GM15510 (cell line): ENCODE data around the gene CXCR4.

Source experiments
- POLR2A ChIP-seq: IDR thresholded peaks from 3 replicates; pipeline ENCODE4 v1.6.1; 2011; ENCODE audit warnings: borderline replicate concordance; ENCODE audit not compliant: insufficient read length; ENCODE audit errors: extremely low read depth

CXCR4 gene

DNA sequence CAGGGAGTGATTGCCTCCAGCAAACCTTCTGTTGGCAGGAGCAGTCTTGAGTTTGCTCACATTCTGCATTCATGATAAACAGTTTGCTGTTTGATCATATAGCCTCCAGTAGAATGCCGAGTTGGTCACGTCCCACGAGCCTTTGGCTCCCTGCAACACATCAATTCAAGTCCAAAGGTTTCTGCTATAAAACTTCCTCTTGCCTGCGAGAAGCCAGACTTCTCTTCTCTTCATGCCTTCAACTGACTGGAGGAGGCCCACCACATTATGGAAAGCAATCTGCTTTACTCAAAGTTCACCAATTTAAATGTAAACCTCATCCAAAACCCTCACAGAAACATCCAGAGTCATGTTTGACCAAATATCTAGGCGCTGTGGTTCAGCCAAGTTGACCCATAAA lies 40.8 kb downstream of the CXCR4 start:
- TF ChIP-seq POLR2A, result no peak

DNA sequence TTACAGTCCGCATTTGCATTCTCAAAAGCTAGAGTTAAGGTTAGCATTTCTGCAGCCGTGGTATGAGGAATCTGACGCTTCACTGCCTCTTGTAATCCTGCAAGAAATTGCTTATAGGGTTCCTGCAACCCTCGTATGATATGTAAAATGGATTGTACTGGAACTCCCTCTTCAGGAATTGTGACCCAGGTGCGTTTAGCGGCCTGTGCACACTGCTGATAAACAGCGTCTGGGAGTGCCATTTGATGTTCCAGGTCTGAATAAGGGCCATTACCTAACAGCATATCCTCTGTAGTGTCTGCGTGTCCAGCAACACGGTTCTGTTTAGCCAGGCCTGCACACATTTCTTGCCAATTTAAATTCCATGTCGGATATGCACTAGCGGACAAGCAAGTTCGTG lies 42.5 kb downstream of the CXCR4 start:
- TF ChIP-seq POLR2A, result no peak

- TF ChIP-seq POLR2A, result no peak
Observed at GRCh38 chr2:136072621-136073020, 45.3 kb downstream of the CXCR4 start.

GRCh38 chr2:136070913-136071312 lies 47.0 kb downstream of the CXCR4 start:
- no peak for TF ChIP-seq POLR2A

DNA sequence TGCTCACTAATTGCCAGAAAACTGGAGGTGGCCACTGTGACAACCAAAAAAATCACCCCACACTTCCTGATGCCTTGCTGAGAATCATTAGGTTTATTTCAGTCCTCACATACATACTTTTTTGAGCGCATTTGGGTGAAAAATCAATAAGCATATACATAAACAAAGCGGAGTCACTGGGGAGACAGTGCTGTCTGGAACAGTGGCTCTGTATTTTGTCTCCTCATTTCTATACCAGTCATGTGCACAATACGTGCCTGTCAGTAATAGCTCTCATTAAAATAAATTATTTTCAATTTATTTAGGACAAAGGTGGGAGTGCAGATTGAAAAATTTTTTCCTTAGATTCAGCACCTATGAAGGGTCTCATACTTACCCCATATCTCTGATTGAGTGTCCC lies 48.2 kb downstream of the CXCR4 start:
- TF ChIP-seq POLR2A, result no peak

DNA sequence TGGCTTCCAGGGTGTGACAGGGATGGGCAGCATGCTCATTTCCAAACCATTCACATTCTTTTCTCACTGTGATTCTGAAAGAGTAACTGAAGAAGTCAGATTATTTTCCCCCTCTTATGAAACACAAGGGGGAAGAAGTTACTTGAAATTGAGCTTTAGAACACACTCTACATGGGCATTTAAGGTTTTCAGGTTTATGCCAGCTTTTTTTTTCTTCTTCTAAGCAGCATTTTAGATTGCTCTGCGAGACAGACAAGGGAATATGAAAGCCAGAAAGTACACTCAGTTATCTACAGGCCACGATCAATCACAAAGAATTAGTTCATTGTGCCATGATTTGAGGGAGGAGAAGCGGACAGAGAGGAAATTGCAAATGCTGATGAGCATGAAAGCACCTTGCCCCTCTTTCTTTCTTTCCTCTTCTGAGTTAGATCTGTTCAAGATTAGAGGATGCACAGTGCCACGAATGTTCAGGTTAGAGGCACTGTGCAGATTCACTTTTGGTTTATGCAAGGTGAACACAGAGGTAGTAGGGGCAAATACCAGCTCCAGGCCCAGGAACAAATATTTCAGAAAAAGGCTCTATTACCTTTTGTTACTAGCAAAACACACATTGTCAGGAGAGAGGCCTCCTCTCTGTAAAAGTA lies 49.2 kb downstream of the CXCR4 start:
- TF ChIP-seq POLR2A, result no peak

DNA sequence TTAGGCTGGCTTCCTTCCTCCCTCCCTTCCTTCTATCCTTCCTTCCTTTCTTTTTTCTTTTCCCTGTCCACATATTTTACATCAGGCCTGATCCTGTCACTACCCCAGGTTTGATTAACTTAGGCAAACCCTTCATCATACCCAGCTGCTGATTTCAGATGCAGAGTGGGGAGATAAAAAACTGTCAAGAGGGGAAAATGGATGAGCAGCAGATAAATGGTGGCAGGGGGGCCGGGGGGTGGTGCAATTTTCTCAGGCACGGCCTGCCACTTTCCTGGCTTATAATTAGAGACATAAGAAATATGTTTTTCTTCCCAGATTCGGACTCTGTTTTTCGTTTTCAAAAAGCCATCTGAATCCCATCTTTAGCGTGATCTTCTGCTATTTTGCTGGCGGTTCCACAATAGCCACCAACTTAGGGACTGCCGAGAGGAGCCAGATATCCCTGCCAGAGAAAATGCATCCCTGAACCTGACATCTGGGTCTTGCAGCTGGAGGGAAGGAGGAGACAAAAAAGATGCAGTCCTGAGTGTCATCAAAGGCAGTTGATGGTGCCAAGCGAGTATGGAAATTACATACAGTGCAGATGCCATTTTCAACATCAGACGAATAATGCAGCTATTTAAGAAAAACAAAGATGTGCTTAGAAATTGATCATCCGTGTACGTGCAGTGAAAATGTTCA lies 49.9 kb downstream of the CXCR4 start:
- no peak for TF ChIP-seq POLR2A

GRCh38 chr2:136067459-136067858 lies 50.5 kb downstream of the CXCR4 start:
- TF ChIP-seq POLR2A, result no peak

GRCh38 chr2:136065907-136066306 lies 52.0 kb downstream of the CXCR4 start:
- no peak for TF ChIP-seq POLR2A

GRCh38 chr2:136065384-136065783 lies 52.6 kb downstream of the CXCR4 start:
- no peak for TF ChIP-seq POLR2A
